Measurements from ENCODE around the gene TSPAN31. TPM values are rescaled to one million over a fixed set of nuclear protein-coding genes. Genes with fewer than 3 reads are reported as not detected.

TSPAN31 gene
- total RNA-seq, 2 experiments from 2014 or later = 11.7 to 15.0 TPM

DNA sequence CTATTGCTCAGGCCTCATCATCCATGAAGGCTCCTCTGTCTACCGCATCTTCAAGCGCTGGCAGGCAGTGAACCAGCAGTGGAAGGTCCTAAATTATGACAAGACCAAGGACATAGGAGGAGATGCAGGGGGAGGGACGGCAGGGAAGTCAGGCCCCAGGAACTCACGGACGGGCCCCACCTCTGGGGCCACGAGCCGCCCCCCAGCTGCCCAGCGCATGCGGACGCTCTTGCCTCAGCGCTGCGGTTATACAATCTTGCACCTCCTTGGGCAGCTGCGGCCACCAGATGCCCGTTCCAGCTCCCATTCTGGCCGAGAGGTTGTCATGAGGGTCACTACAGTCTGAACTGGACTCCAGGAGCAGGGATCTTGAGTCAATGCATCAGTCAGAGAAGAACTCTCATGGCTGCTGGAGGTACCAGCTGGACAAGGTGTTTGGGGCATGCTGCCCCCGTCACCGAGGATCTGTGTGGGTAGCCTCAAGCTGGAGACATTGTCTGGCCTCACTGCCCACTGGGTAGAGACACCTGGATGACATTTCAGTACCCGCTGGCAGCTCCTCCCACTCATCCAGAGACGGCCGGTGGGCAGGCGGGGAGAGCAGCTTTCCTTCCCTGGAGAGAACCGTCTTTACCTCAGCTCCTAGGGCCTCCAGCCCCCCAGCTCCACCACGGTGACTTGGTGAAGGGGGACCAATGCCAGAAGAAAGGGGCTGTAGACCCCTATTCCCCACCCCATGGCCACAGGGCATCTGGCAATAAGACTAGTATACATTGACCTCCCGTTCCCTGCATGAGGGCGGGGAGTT is 13.9 kb downstream of the TSPAN31 start:
- Mint-ChIP-seq H3K27ac (no peak overlapping the region), H3K4me1 (ENCODE audit: low read depth) (peaks cover 36% of the 10 kb centered on the region), H3K9me3 (no peaks in the 10 kb centered on the region), H3K36me3 (peaks cover 26% of the 10 kb centered on the region), H3K4me3 (no peak overlapping the region), H3K27me3 (no peaks in the 10 kb centered on the region)
- CTCF ChIA-PET = interaction anchor here (0.7 to 1.9 kb wide), 15 partner anchors 8 to 146 kb away, joined by 3 to 9 read pairs (median 5); partner anchors contain the start of genes EEF1AKMT3, METTL1, TSFM and TSPAN31
- intact Hi-C loops (cut with micrococcal nuclease) = loop anchor here (10.0 kb wide), 1 partner anchor 684 kb away; the partner anchor contains the start of gene NEMP1
- POLR2A ChIA-PET = no interaction called here
- DNase-seq = no peak

DNA sequence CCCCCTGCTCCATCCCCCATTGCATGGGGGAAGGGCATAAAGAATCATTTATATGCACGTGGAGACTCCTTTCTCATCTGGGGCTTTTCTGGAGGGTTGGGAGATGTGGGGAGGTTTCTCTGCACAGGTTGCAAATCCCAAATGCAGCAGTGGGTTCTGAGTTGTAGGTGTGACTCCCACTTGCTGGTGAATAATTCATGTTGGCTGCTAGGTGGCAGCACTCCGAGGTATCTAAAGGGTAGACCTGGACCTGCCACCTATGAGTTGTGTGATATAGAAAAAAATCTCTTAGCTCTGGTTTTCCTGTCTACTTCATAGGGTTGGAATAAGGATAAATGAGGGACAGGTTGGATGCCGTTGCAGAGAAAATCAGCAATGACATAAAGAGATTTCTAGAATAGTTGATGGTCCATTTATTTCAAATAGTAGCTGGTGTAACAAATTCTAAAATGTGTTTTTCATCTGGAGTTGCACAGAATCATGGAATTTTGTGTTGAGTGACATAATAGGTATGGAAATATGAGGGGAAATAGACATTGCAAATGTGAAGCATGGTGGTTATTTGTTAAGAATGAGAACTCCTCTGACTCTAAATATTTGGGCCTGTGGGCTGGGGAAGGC is 14.6 kb downstream of the TSPAN31 start:
- intact Hi-C loops (cut with micrococcal nuclease) = loop anchor here (10.0 kb wide), 1 partner anchor 685 kb away; the partner anchor contains the start of gene NEMP1
- no peaks in the 10 kb centered on the region for H3K9me3 Mint-ChIP-seq
- ChIA-PET CTCF (interaction anchor here (0.7 to 1.9 kb wide), 17 partner anchors 8 to 146 kb away, joined by 3 to 9 read pairs (median 5); partner anchors contain the start of genes EEF1AKMT3, METTL1, TSFM and TSPAN31), POLR2A (no interaction called here)
- DNase-seq = peak; percentile 57
- no peak overlapping the region for H3K4me3 Mint-ChIP-seq
- peaks cover 26% of the 10 kb centered on the region for H3K36me3 Mint-ChIP-seq
- no peaks in the 10 kb centered on the region for H3K27me3 Mint-ChIP-seq
- H3K4me1 Mint-ChIP-seq (ENCODE audit: low read depth) = peaks cover 34% of the 10 kb centered on the region
- no peak overlapping the region for H3K27ac Mint-ChIP-seq

DNA sequence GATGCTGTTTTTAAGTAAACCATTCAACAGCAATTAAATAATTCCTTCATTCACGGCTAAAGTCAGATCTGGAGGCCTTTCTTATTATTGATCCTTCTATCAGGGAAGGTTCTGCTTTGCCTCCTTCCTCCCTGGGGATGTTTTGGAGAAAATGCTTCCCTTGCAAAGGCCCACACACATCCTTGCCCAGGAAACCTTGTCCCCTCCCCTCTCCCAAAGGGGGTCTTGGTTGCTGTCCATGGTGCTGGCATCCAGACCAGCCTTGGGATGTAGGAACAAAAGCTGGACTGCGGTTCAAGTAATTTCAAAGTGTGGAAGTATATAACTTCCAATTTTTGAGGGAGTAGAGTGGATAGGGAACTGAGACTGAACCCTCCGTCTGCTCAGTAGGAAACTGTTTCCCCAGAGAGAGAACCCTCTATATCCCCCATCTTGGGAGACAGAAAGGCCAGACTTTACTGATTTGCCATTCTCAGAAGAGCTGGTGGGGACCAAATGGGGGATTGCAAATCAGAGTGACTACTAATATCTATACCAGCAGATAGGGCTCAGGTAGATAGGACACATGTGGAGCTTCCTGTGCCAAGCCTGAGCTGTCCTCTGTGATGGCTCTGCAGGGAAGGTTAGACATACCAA is 15.6 kb downstream of the TSPAN31 start:
- peaks cover 33% of the 10 kb centered on the region for H3K4me1 Mint-ChIP-seq (ENCODE audit: low read depth)
- H3K4me3 Mint-ChIP-seq = no peak overlapping the region
- intact Hi-C loops (cut with micrococcal nuclease) = no loop called here
- no peak for DNase-seq
- POLR2A ChIA-PET = no interaction called here
- H3K27ac Mint-ChIP-seq = no peak overlapping the region
- no peaks in the 10 kb centered on the region for H3K9me3 Mint-ChIP-seq
- H3K27me3 Mint-ChIP-seq = no peaks in the 10 kb centered on the region
- CTCF ChIA-PET = interaction anchor here (0.6 to 1.4 kb wide), 7 partner anchors 12 to 1390 kb away, joined by 3 to 6 read pairs (median 4); partner anchors contain the start of gene EEF1AKMT3
- H3K36me3 Mint-ChIP-seq = peaks cover 26% of the 10 kb centered on the region

DNA sequence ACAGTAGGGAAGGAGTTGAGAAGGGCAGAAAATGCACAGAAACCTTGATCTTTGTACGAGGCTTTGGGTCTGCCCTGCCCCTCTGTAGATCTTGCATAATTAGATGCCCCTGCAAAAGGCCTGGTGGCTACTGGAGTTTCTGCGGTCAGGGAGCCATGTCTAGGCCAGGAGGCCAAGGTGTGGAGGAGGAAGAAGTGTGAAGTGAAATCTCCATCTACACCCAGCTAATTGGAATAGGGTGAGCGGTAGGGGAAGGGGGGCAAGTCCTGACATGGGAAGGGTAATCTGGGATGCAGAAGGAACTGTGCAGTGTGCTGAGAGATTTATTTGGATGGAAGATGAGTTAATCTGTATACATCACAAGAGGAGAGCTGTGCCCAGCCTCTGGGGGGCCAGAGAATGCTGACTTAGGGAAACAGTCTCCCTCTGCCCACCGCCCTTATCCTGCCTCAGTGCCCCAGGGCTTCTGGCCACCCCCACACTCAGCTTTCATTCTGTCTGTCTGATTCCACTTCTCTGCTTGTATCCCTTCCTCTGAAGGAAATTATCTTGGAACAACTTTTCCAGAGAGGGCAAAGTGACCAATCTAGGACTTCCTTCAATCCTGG is 16.7 kb downstream of the TSPAN31 start:
- Mint-ChIP-seq H3K27ac (no peak overlapping the region), H3K9me3 (no peaks in the 10 kb centered on the region), H3K27me3 (peaks cover 2% of the 10 kb centered on the region), H3K36me3 (peaks cover 26% of the 10 kb centered on the region), H3K4me3 (no peak overlapping the region), H3K4me1 (ENCODE audit: low read depth) (peaks cover 38% of the 10 kb centered on the region)
- intact Hi-C loops (cut with micrococcal nuclease) = no loop called here
- CTCF ChIA-PET = interaction anchor here (1.2 to 1.4 kb wide), 3 partner anchors 11 to 144 kb away, joined by 3 read pairs; partner anchors contain the start of gene EEF1AKMT3
- POLR2A ChIA-PET = no interaction called here
- no peak for DNase-seq

DNA sequence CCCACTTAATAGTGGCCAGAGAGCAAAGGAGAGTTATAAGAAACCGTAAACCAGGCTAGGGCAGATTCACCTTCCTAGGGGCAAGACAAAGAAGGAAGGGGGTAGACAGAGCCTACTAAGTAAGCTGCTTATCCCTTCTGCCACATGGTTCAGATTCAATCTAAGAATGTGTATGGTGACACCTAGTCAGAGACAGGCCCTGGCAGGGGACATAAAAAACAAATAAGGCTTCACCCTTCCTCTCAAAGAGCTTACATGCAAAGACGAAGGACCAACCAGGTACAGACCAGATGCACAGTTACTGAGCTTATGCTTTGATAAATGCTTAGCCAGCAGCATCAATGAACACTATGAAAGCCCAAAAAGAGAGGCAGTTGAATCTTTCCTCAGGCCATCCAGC is 17.6 kb downstream of the TSPAN31 start:
- Mint-ChIP-seq H3K4me1 (ENCODE audit: low read depth) (peaks cover 38% of the 10 kb centered on the region), H3K4me3 (no peak overlapping the region), H3K27me3 (peaks cover 2% of the 10 kb centered on the region), H3K36me3 (peaks cover 22% of the 10 kb centered on the region), H3K27ac (no peak overlapping the region), H3K9me3 (no peaks in the 10 kb centered on the region)
- no peak for DNase-seq
- intact Hi-C loops (cut with micrococcal nuclease) = no loop called here
- CTCF ChIA-PET = interaction anchor here (0.6 kb wide), 1 partner anchor 84 kb away, joined by 3 read pairs; the partner anchor contains the start of gene CTDSP2
- POLR2A ChIA-PET = no interaction called here

DNA sequence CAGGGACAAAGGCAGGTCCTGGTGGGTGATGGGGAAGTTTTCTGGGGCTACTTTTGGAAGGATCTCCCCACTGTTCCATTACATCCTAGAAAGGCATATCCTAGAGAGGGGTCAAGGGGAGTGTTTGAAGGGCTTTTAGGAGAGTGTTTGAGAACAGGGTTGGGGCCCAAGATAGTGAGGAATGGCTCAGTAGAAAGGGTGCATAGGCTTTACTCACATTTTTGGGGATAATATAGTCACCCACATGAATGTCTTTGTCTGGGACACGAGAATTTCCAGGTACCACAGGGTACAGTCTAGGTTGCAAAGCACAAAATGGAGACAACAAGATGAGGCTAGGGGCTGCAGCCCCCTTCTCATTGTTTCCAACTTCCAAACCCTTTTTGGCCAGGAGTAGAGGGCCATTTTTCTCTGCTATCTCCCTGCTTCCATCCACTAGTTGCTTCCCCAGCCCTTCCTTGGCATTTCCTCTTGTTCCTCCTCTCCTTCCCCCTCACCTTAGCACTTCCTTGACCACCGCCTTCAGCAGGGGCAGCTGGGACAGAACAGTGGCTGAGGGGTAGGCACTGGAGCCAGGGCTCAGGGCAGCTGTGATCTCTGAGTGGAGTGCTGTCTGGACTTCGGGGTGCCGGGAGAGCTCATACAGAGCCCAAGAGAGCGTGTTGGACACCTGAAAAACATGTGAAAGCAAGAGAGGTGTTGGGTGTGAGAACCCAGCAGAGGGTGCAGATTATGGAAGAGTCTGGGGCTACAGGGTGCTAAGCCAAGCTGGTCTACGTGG is 19.2 kb downstream of the TSPAN31 start:
- Mint-ChIP-seq H3K4me3 (peak overlapping the region; percentile 86), H3K36me3 (peaks cover 27% of the 10 kb centered on the region), H3K9me3 (no peaks in the 10 kb centered on the region), H3K27me3 (peaks cover 2% of the 10 kb centered on the region), H3K4me1 (ENCODE audit: low read depth) (peaks cover 35% of the 10 kb centered on the region), H3K27ac (no peak overlapping the region)
- no peak for DNase-seq
- intact Hi-C loops (cut with micrococcal nuclease) = loop anchor here (2.0 kb wide), 1 partner anchor 135 kb away; no protein-coding TSS in a partner anchor
- POLR2A ChIA-PET = interaction anchor here (0.8 to 1.3 kb wide), 5 partner anchors 7 to 19 kb away, joined by 3 to 5 read pairs (median 4); partner anchors contain the start of genes EEF1AKMT3, MARCHF9, METTL1 and TSPAN31
- CTCF ChIA-PET = interaction anchor here (0.6 to 5.1 kb wide), 8 partner anchors 7 to 173 kb away, joined by 3 to 52 read pairs (median 4); partner anchors contain the start of genes CDK4, PIP4K2C and TSFM

DNA sequence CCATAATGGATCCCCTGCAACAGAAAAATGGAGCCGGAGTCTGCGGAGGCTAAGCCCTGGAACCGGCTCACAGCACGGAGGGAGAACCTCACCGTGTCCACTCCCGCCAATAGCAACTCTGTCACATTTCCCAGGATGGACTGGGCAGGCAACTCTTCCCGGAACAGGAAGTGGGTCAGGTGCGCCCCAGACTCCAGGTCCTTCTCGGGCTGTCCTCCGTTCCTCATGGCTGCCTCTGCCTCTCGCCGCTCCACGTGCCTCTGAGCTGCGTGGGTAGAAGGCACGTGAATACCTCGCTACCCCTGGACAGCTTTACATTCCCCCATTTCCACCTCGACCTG is 19.8 kb downstream of the TSPAN31 start:
- Mint-ChIP-seq H3K4me1 (ENCODE audit: low read depth) (peaks cover 31% of the 10 kb centered on the region), H3K9me3 (no peaks in the 10 kb centered on the region), H3K27ac (peak overlapping the region; percentile 77), H3K36me3 (peaks cover 24% of the 10 kb centered on the region), H3K27me3 (peaks cover 2% of the 10 kb centered on the region), H3K4me3 (peak overlapping the region; percentile 86)
- peak; percentile 51 for DNase-seq
- CTCF ChIA-PET = interaction anchor here (0.6 to 5.1 kb wide), 8 partner anchors 8 to 173 kb away, joined by 3 to 52 read pairs (median 4); partner anchors contain the start of genes CDK4, PIP4K2C and TSFM
- intact Hi-C loops (cut with micrococcal nuclease) = loop anchor here (1.0 to 2.0 kb wide), 2 partner anchors 8 to 134 kb away; no protein-coding TSS in a partner anchor
- POLR2A ChIA-PET = interaction anchor here (0.8 to 1.3 kb wide), 4 partner anchors 8 to 20 kb away, joined by 3 to 5 read pairs (median 4); partner anchors contain the start of genes MARCHF9 and TSPAN31

DNA sequence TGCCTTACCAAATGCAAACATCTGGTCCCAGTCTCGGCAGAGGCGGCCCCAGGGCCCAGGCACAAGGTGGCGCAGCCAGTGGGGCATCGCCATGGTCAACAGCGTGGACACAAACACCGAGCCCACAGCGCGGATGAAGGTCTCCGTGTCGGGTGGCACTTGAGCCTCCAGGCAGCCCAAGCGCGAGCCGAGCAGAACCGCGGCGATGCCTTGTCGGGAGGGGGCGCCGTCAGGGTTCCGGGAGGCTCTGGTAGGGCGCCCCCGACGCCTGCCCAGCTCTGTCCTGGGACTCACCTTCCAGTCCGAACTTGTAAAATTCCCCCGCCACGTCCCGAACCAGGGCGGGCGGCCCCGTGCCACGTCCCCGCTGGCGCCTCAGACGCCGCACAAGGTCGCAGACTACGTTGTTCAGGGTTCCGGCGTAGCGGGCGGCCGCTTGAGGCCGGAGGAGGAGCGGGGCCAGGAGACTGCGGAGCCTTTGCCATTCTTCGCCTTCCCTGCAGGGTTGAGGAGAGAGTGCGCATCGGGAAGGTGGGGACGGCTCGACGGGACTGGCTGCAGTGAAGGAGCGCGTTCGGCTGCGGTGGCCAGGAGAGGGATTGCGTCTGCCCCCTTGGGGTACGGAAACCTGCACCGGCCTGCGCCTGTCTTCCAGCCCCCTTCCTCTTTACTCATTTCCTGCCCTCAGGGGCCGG is 20.3 kb downstream of the TSPAN31 start:
- H3K27ac Mint-ChIP-seq = peak overlapping the region; percentile 77
- intact Hi-C loops (cut with micrococcal nuclease) = loop anchor here (1.0 to 2.0 kb wide), 2 partner anchors 9 to 134 kb away; no protein-coding TSS in a partner anchor

DNA sequence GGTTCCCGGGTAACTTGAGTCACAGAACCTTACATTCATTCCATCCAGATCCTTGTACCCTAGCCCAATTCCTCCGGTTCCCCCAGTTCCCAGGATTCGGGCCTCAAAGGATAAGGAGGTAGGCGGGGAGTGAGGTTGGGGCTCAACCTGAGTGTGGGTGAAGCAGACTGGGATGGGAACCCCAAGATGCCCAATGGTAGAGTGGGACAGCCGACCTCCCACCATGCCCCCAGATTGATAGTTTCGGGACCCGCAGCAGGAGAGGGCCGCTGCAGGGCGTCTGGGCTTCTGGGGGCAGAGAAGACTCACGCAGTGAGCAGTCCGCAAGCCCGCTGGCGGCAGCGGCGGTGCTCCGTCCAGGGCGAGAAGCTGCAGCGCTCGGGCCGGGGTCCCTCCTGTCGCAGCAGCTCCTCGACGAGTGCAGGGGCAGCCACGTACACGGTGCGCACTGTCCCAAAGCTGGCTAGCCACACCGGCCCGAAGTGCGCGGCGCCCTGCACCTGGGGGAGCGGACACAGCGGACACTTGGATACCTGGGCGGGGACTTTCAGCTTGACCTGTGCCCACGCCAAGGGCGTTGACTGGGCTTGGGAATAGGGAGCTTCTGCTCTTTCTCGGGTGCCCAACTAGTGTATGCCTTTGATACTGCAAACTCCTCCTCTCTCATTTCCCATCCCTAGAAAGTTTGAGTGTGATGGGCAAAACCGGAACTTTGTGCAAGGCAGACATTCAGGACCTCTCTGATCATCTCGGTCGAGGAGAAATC is 21.0 kb downstream of the TSPAN31 start:
- no peak for DNase-seq
- peak overlapping the region; percentile 77 for H3K27ac Mint-ChIP-seq
- intact Hi-C loops (cut with micrococcal nuclease) = loop anchor here (1.0 to 2.0 kb wide), 2 partner anchors 10 to 133 kb away; no protein-coding TSS in a partner anchor

More for the DNA sequence above, 20.3 kb downstream of the TSPAN31 start:
- peaks cover 26% of the 10 kb centered on the region for H3K36me3 Mint-ChIP-seq
- H3K9me3 Mint-ChIP-seq = no peaks in the 10 kb centered on the region
- H3K27me3 Mint-ChIP-seq = peaks cover 2% of the 10 kb centered on the region
- peak; percentile 79 for DNase-seq
- ChIA-PET POLR2A (interaction anchor here (0.8 to 1.3 kb wide), 5 partner anchors 9 to 20 kb away, joined by 3 to 5 read pairs (median 3); partner anchors contain the start of genes MARCHF9 and TSPAN31), CTCF (interaction anchor here (0.6 to 5.1 kb wide), 8 partner anchors 8 to 174 kb away, joined by 3 to 52 read pairs (median 4); partner anchors contain the start of genes CDK4, PIP4K2C and TSFM)
- H3K4me1 Mint-ChIP-seq (ENCODE audit: low read depth) = peaks cover 28% of the 10 kb centered on the region
- peak overlapping the region; percentile 86 for H3K4me3 Mint-ChIP-seq

More for the DNA sequence above, 21.0 kb downstream of the TSPAN31 start:
- H3K9me3 Mint-ChIP-seq = no peaks in the 10 kb centered on the region
- ChIA-PET CTCF (interaction anchor here (1.0 to 5.1 kb wide), 6 partner anchors 9 to 130 kb away, joined by 3 to 52 read pairs (median 8); partner anchors contain the start of genes CDK4 and TSFM), POLR2A (interaction anchor here (0.7 to 1.3 kb wide), 6 partner anchors 9 to 70 kb away, joined by 3 to 5 read pairs (median 4); partner anchors contain the start of gene MARCHF9)
- peak overlapping the region; percentile 86 for H3K4me3 Mint-ChIP-seq
- H3K4me1 Mint-ChIP-seq (ENCODE audit: low read depth) = peaks cover 34% of the 10 kb centered on the region
- H3K27me3 Mint-ChIP-seq = peaks cover 2% of the 10 kb centered on the region
- H3K36me3 Mint-ChIP-seq = peaks cover 26% of the 10 kb centered on the region
